HEK293T (cell line): Measurements from ENCODE around the gene TOPAZ1.

Source experiments
- CTCF ChIA-PET: fragments of 350-600 bp; formaldehyde crosslinking; extraction: SDS; loops from one replicate; lab custom pipeline; 2021; ENCODE audit warnings: antibody characterized with exemption, inconsistent platforms; lab: Yijun Ruan, JAX
- POLR2A ChIA-PET: fragments of 350-600 bp; formaldehyde crosslinking; extraction: SDS; loops from one replicate; lab custom pipeline; 2020; ENCODE audit warnings: antibody characterized with exemption, inconsistent platforms; lab: Yijun Ruan, JAX
- DNase-seq: peaks from one replicate; pipeline ENCODE4 v3.0.0; 2012; ENCODE audit warnings: mixed read lengths; ENCODE audit errors: extremely low spot score
- ARNT ChIP-seq: fragments of 450-650 bp; IDR thresholded peaks from 2 replicates; pipeline ENCODE4 v1.6.1; 2017; ENCODE audit warnings: mild to moderate bottlenecking
- BHLHE40 ChIP-seq: fragments of 450-650 bp; IDR thresholded peaks from 2 replicates; pipeline ENCODE4 v1.6.1; 2016; ENCODE audit warnings: mild to moderate bottlenecking, moderate library complexity, borderline replicate concordance
- CTBP1 ChIP-seq: fragments of 450-650 bp; IDR thresholded peaks from 2 replicates; pipeline ENCODE4 v1.6.1; 2016; ENCODE audit warnings: borderline replicate concordance
- ELF4 ChIP-seq: fragments of 450-650 bp; IDR thresholded peaks from 2 replicates; pipeline ENCODE4 v1.6.1; 2017; ENCODE audit warnings: antibody characterized with exemption
- FOXA1 ChIP-seq: fragments of 450-650 bp; IDR thresholded peaks from 2 replicates; pipeline ENCODE4 v1.6.1; 2016; ENCODE audit warnings: mild to moderate bottlenecking
- FOXK2 ChIP-seq: fragments of 450-650 bp; IDR thresholded peaks from 2 replicates; pipeline ENCODE4 v1.6.1; 2016; ENCODE audit warnings: mild to moderate bottlenecking
- FOXM1 ChIP-seq: fragments of 450-650 bp; IDR thresholded peaks from 2 replicates; pipeline ENCODE4 v1.6.1; 2017; ENCODE audit warnings: mild to moderate bottlenecking, borderline replicate concordance
- HDGF ChIP-seq: fragments of 450-650 bp; IDR thresholded peaks from 2 replicates; pipeline ENCODE4 v1.6.1; 2017; ENCODE audit warnings: antibody characterized with exemption, borderline replicate concordance
- L3MBTL2 ChIP-seq: fragments of 450-650 bp; conservative IDR thresholded peaks from 2 replicates; pipeline ENCODE4 v1.6.1; 2016; ENCODE audit warnings: mild to moderate bottlenecking
- LEF1 ChIP-seq: fragments of 450-650 bp; IDR thresholded peaks from 2 replicates; pipeline ENCODE4 v1.6.1; 2017; ENCODE audit warnings: mild to moderate bottlenecking, borderline replicate concordance
- NFRKB ChIP-seq: fragments of 450-650 bp; IDR thresholded peaks from 2 replicates; pipeline ENCODE4 v1.6.1; 2016; ENCODE audit warnings: mild to moderate bottlenecking, moderate library complexity
- PKNOX1 ChIP-seq: fragments of 450-650 bp; IDR thresholded peaks from 2 replicates; pipeline ENCODE4 v1.6.1; 2016
- SP1 ChIP-seq: fragments of 450-650 bp; IDR thresholded peaks from 2 replicates; pipeline ENCODE4 v1.6.1; 2017
- SUZ12 ChIP-seq: fragments of 450-650 bp; IDR thresholded peaks from 2 replicates; pipeline ENCODE4 v1.6.1; 2016; ENCODE audit warnings: mild to moderate bottlenecking
- TARDBP ChIP-seq: fragments of 450-650 bp; IDR thresholded peaks from 2 replicates; pipeline ENCODE4 v1.6.1; 2016
- ZNF384 ChIP-seq: fragments of 450-650 bp; IDR thresholded peaks from 2 replicates; pipeline ENCODE4 v1.6.1; 2016

Gene TOPAZ1

GRCh38 chr3:44232407-44232806, 9.3 kb upstream of the TOPAZ1 start:
- ChIA-PET CTCF (no interaction called here), POLR2A (no interaction called here)
- DNase-seq, result no peak
- TF ChIP-seq PKNOX1 (no peak), FOXK2 (no peak), ARNT (no peak), SP1 (no peak), FOXM1 (no peak), ZNF384 (no peak), FOXA1 (no peak), SUZ12 (no peak), HDGF (no peak), ELF4 (no peak), TARDBP (no peak), NFRKB (no peak), LEF1 (no peak), L3MBTL2 (no peak), CTBP1 (no peak), BHLHE40 (no peak)

- POLR2A ChIA-PET, result no interaction called here
Observed at GRCh38 chr3:44234648-44235268, 6.9 kb upstream of the TOPAZ1 start.

GRCh38 chr3:44235604-44236484, 5.8 kb upstream of the TOPAZ1 start:
- CTCF ChIA-PET, result interaction anchor here (0.7 to 1.0 kb wide), 2 partner anchors 389 to 410 kb away, joined by 3 read pairs; partner anchors contain the start of gene ZNF197
- DNase-seq, result peak; percentile 70
- POLR2A ChIA-PET, result no interaction called here
- TF ChIP-seq FOXK2 (no peak), BHLHE40 (no peak), PKNOX1 (no peak), NFRKB (no peak)

More at GRCh38 chr3:44234648-44235268, 6.9 kb upstream of the TOPAZ1 start:
- TF ChIP-seq ZNF384, result no peak
- no peak for TF ChIP-seq SP1
- DNase-seq, result no peak
- CTCF ChIA-PET, result no interaction called here

- DNase-seq, result no peak
- TF ChIP-seq TARDBP (no peak), CTBP1 (no peak), NFRKB (no peak), HDGF (no peak)
- ChIA-PET CTCF (interaction anchor here (0.7 kb wide), 1 partner anchor 410 kb away, joined by 3 read pairs; no protein-coding TSS in a partner anchor), POLR2A (no interaction called here)
Observed at GRCh38 chr3:44236485-44236908, 5.2 kb upstream of the TOPAZ1 start.

GRCh38 chr3:44237161-44237560, 4.5 kb upstream of the TOPAZ1 start:
- DNase-seq, result no peak
- TF ChIP-seq BHLHE40 (no peak), PKNOX1 (no peak), FOXM1 (no peak), TARDBP (no peak)
- CTCF ChIA-PET, result interaction anchor here (0.8 kb wide), 1 partner anchor 18 kb away, joined by 3 read pairs; no protein-coding TSS in a partner anchor
- POLR2A ChIA-PET, result interaction anchor here (0.8 kb wide), 1 partner anchor 101 kb away, joined by 3 read pairs; the partner anchor contains the start of gene TCAIM

GRCh38 chr3:44237665-44238064, 4.0 kb upstream of the TOPAZ1 start:
- no peak for DNase-seq
- ChIA-PET POLR2A (interaction anchor here (0.8 kb wide), 1 partner anchor 101 kb away, joined by 3 read pairs; the partner anchor contains the start of gene TCAIM), CTCF (interaction anchor here (0.8 kb wide), 1 partner anchor 18 kb away, joined by 3 read pairs; no protein-coding TSS in a partner anchor)
- TF ChIP-seq TARDBP (no peak), HDGF (no peak), NFRKB (no peak), FOXK2 (no peak), BHLHE40 (no peak), ARNT (no peak), LEF1 (no peak), FOXM1 (no peak)
